BE2C (cell line): ENCODE measurements around the gene HNF1B. TPM values are rescaled to one million over a fixed set of nuclear protein-coding genes. Genes with fewer than 3 reads are reported as not detected.

Experiments
- DNase-seq: peaks from one replicate; pipeline ENCODE4 v3.0.0-alpha.2; 2020
- H3K27me3 ChIP-seq: fragments of 250-450 bp; sonication (Bioruptor Pico); 2 replicates; pipeline ENCODE4 v1.5.1; 2020; ENCODE audit warnings: mild to moderate bottlenecking
- H3K36me3 ChIP-seq: fragments of 250-450 bp; sonication (Bioruptor Pico); 2 replicates; pipeline ENCODE4 v1.5.1; 2020; ENCODE audit warnings: mild to moderate bottlenecking
- H3K4me1 ChIP-seq: fragments of 250-450 bp; sonication (Bioruptor Pico); 2 replicates; pipeline ENCODE4 v1.5.1; 2020
- H3K4me3 ChIP-seq: 2 replicates; pipeline ENCODE4 v1.5.1; 2011; ENCODE audit warnings: low read depth, low read length
- H3K9me3 ChIP-seq: fragments of 250-450 bp; sonication (Bioruptor Pico); 2 replicates; pipeline ENCODE4 v1.5.1; 2020
- CTCF ChIP-seq: IDR thresholded peaks from 2 replicates; pipeline ENCODE4 v1.5.1; 2012; ENCODE audit warnings: mild to moderate bottlenecking, low read depth, low read length
- polyA plus RNA-seq: library from polyadenylated mRNA; unstranded; fragments of >200 nt; gene quantifications from one replicate; pipeline ENCODE4 v1.2.1, GENCODE V29; 2012; ENCODE audit warnings: low read depth, missing spikeins; ENCODE audit not compliant: insufficient read length, insufficient read depth

HNF1B gene
- polyA plus RNA-seq: not detected

GRCh38 chr17:37744961-37745800 lies at the start of gene HNF1B:
HNF1B (minus strand) TSS chr17:37745059; CDS start chr17:37744884, 175 bp downstream.
- no peaks in the 10 kb centered on the region for H3K4me1 ChIP-seq
- H3K4me3 ChIP-seq: no peak within 1 kb of the TSS
- H3K36me3 ChIP-seq: no peaks in the 10 kb centered on the region
- peaks cover 98% of the 10 kb centered on the region for H3K27me3 ChIP-seq
- no peak for TF ChIP-seq CTCF
- no peak for DNase-seq
- no peaks in the 10 kb centered on the region for H3K9me3 ChIP-seq

DNA sequence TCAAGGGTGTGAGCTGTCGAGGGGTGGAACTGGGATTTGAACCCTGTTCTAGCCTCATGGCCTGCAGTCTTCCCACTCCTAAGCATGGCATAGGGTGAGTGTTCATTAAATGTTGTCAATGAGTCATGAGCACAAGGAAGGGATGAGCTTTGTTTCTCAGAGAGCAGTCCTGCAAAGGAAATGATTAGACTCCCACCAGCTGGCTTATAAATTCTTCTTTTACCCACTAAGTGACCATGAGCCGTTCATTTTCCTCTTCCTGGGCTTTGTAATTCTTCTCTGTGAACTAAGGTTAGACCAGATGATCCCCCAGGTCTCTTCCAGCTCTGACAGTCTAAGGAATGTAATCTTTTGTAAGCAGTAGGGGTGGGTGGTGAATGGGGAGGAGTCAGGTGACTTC lies 47.9 kb upstream of the HNF1B start:
- Histone ChIP-seq H3K4me3 (no peak overlapping the region), H3K36me3 (no peaks in the 10 kb centered on the region), H3K27me3 (peaks cover 23% of the 10 kb centered on the region), H3K4me1 (no peaks in the 10 kb centered on the region), H3K9me3 (no peaks in the 10 kb centered on the region)
- no peak for TF ChIP-seq CTCF
- DNase-seq: no peak

GRCh38 chr17:37791447-37792399 lies 46.9 kb upstream of the HNF1B start:
- Histone ChIP-seq H3K36me3 (no peaks in the 10 kb centered on the region), H3K9me3 (no peaks in the 10 kb centered on the region), H3K4me3 (no peak overlapping the region), H3K4me1 (no peaks in the 10 kb centered on the region), H3K27me3 (peaks cover 18% of the 10 kb centered on the region)
- TF ChIP-seq CTCF: peak; percentile 70
- DNase-seq: peak; percentile 17

- Histone ChIP-seq H3K4me3 (no peak overlapping the region), H3K36me3 (no peaks in the 10 kb centered on the region), H3K4me1 (no peaks in the 10 kb centered on the region), H3K9me3 (peaks cover 2% of the 10 kb centered on the region; the same call in 1 of the 2 replicates), H3K27me3 (peaks cover 18% of the 10 kb centered on the region)
- no peak for DNase-seq
- TF ChIP-seq CTCF: no peak
Observed at GRCh38 chr17:37789771-37790541, 45.1 kb upstream of the HNF1B start.

DNA sequence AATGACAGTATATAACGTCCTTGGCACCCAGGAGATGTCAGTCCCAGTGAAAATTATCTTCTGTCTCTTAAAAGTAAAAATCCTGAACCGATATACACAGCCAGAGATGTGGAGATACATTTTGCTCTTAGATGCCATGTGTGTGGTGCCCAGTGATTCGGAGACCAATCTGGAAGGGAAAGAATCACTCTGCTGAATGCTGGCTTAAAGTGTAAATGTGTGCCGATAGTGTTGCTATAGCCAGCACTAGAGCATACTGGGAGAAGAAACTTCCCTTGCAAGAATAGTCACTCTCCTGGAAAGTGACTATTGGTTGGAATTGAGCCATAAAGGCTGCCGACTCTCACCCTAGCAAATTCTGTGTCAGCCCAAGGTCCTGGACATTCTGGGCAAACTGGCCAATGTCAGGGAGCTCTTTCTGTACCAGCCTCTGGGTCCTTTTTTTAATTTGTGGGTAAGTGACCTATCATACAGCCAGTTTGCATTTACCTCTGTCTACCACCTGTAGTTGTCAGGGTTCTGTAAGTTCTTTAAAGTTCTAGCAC lies 44.2 kb upstream of the HNF1B start:
- no peak for DNase-seq
- H3K4me1 ChIP-seq: no peaks in the 10 kb centered on the region

More for the DNA sequence above, 44.2 kb upstream of the HNF1B start:
- no peak for TF ChIP-seq CTCF
- peaks cover 21% of the 10 kb centered on the region for H3K27me3 ChIP-seq
- H3K9me3 ChIP-seq: peaks cover 2% of the 10 kb centered on the region; the same call in 1 of the 2 replicates
- no peak overlapping the region for H3K4me3 ChIP-seq
- H3K36me3 ChIP-seq: no peaks in the 10 kb centered on the region
